Muscle layer of colon (tissue), 2 donors: ENCODE results near the gene LRP6.

Source experiments
- H3K27ac ChIP-seq: one replicate; pipeline ENCODE4 v1.7.0; 2013; ENCODE audit warnings: low read depth, mild to moderate bottlenecking, low read length, moderate library complexity
- H3K27me3 ChIP-seq, 2 donors: one replicate each; pipeline ENCODE4 v1.7.0; 2013; ENCODE audit warnings: low read length in 2 of 2, mild to moderate bottlenecking in 2 of 2; ENCODE audit not compliant: insufficient read depth in 2 of 2, control insufficient read depth in 1 of 2
- H3K36me3 ChIP-seq: one replicate; pipeline ENCODE4 v1.7.0; 2013; ENCODE audit warnings: mild to moderate bottlenecking, low read length; ENCODE audit not compliant: insufficient read depth
- H3K4me1 ChIP-seq: one replicate; pipeline ENCODE4 v1.7.0; 2013; ENCODE audit warnings: mild to moderate bottlenecking, low read length; ENCODE audit not compliant: insufficient read depth
- H3K4me3 ChIP-seq, 2 donors: one replicate each; pipeline ENCODE4 v1.7.0; 2013; ENCODE audit warnings: low read length in 2 of 2, low read depth in 1 of 2, mild to moderate bottlenecking in 1 of 2, moderate library complexity in 1 of 2
- H3K9ac ChIP-seq: one replicate; pipeline ENCODE4 v1.7.0; 2013; ENCODE audit warnings: low read length
- H3K9me3 ChIP-seq: one replicate; pipeline ENCODE4 v1.7.0; 2013; ENCODE audit warnings: mild to moderate bottlenecking, low read length
- donor health status: abdominal sarcoma.
- donor health status: Adenocarcinoma of cecum.

Gene LRP6

DNA sequence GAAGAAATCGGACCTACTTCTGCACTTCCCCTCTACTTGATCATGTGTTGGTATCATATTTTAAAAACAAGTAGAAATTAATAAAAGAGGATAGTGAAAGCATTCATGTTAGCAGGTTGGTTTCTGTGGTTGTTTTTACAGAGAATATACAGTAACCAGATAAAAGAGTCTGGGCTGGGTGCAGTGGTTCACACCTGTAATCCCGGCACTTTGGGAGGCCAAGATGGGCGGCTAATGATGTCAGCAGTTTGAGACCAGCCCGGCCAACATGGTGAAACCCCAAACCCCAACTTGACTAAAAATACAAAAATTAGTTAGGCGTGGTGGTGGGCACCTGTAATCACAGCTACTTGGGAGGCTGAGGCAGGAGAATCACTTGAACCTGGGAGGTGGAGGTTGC is 55.9 kb downstream of the LRP6 start:
- Histone ChIP-seq H3K36me3 (no peaks in the 10 kb centered on the region), H3K9ac (no peak overlapping the region), H3K4me1 (peaks cover 4% of the 10 kb centered on the region), H3K4me3 (no peak overlapping the region), H3K9me3 (no peaks in the 10 kb centered on the region), H3K27ac (no peak overlapping the region), H3K27me3 (no peaks in the 10 kb centered on the region)

DNA sequence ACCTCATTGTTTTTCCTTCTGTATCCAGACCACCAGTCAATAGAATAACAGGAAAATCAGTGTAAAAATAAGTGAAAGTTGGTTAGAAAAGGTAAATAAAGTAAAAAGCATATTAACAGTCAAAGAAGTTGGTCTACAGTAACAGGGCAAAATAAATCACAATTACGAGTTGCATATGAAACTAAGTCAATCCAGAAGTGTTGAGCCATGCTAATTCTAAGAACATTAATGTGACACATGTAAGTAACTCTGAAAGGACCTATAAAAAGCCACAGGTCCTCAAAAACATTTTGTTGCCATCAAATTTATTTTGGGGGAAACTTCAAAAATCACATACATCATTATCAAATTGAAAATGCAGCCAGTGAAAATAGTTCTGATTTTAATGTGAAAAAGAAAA is 56.4 kb downstream of the LRP6 start:
- Histone ChIP-seq H3K9me3 (no peaks in the 10 kb centered on the region), H3K9ac (no peak overlapping the region), H3K27me3 (no peaks in the 10 kb centered on the region), H3K27ac (no peak overlapping the region), H3K36me3 (no peaks in the 10 kb centered on the region), H3K4me1 (peaks cover 4% of the 10 kb centered on the region), H3K4me3 (no peak overlapping the region)

DNA sequence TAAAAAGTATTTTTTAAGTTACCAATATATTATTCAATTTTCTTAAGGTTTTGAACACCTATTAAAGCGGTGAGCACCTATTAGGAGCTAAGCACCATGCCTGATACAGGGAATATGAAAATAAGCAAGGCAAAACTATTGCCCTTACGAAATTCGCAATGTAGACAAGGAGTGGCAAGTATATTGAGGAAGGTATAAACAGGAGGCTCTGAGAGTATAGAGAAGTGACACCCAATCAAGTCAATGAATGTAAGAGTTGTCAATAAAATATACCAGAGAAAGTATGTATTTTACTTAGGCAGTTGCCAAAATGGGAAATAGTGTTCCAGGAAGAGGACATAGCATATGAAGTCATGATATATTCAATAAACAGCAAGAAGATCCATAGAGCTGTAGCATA is 57.2 kb downstream of the LRP6 start:
- H3K27me3 ChIP-seq = no peaks in the 10 kb centered on the region
- no peaks in the 10 kb centered on the region for H3K9me3 ChIP-seq
- H3K4me3 ChIP-seq = no peak overlapping the region
- no peaks in the 10 kb centered on the region for H3K36me3 ChIP-seq
- no peak overlapping the region for H3K9ac ChIP-seq
- H3K27ac ChIP-seq = no peak overlapping the region
- peaks cover 4% of the 10 kb centered on the region for H3K4me1 ChIP-seq

GRCh38 chr12:12209043-12209442 is 57.8 kb downstream of the LRP6 start:
- Histone ChIP-seq H3K9me3 (no peaks in the 10 kb centered on the region), H3K27ac (no peak overlapping the region), H3K9ac (no peak overlapping the region), H3K4me3 (no peak overlapping the region), H3K36me3 (no peaks in the 10 kb centered on the region), H3K27me3 (no peaks in the 10 kb centered on the region), H3K4me1 (no peaks in the 10 kb centered on the region)

DNA sequence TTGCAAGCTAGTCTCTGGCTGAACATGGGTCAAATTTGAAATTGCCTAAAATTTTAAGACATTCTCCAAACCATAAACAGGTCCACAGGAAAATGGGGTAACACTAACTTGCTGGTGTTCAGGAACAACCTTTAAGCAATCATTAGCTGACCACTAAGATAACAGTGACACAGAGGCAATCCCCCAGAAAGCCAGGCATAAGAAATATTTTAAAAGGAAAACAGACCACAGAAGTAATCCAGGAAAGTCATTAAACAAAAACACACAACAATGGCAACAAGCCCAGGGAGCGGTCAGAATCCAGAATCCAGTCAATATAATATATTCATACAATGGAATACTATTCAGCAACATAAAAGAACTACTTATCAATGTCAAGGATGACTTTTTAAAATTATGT is 59.1 kb downstream of the LRP6 start:
- no peaks in the 10 kb centered on the region for H3K36me3 ChIP-seq

DNA sequence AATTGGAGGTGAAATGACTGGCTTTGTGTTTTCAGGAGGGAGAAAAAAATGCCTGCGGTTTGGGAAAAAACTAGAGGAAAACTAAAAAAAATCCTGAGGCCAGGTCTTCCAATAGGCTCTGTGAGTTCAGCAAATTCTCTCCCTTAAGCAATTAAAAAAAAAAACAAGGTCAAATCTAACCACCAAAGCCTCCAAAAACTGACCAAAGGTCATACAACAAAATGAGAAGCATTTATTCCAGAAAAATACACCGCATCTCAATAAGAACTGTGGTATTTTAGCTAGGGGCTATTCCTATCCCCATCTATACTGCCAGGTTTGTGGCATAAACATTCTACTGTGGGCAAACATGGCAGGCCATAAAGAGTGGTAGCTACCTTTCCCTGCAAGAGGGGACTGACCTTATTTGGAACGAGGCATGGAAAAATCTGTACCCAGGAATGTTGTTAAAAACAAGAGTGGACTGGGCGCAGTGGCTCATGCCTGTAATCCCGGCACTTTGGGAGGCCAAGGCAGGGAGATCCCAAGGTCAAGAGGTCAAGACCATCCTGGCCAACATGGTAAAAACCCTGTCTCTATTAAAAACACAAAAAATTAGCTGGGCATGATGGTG is 60.0 kb downstream of the LRP6 start:
- no peaks in the 10 kb centered on the region for H3K9me3 ChIP-seq
- H3K36me3 ChIP-seq = no peaks in the 10 kb centered on the region
- no peak overlapping the region for H3K4me3 ChIP-seq
- no peak overlapping the region for H3K9ac ChIP-seq
- no peaks in the 10 kb centered on the region for H3K27me3 ChIP-seq
- H3K4me1 ChIP-seq = no peaks in the 10 kb centered on the region
- no peak overlapping the region for H3K27ac ChIP-seq

More for the DNA sequence above, 59.1 kb downstream of the LRP6 start:
- no peak overlapping the region for H3K27ac ChIP-seq
- no peaks in the 10 kb centered on the region for H3K4me1 ChIP-seq
- no peaks in the 10 kb centered on the region for H3K9me3 ChIP-seq
- no peaks in the 10 kb centered on the region for H3K27me3 ChIP-seq
- no peak overlapping the region for H3K9ac ChIP-seq
- H3K4me3 ChIP-seq = no peak overlapping the region

DNA sequence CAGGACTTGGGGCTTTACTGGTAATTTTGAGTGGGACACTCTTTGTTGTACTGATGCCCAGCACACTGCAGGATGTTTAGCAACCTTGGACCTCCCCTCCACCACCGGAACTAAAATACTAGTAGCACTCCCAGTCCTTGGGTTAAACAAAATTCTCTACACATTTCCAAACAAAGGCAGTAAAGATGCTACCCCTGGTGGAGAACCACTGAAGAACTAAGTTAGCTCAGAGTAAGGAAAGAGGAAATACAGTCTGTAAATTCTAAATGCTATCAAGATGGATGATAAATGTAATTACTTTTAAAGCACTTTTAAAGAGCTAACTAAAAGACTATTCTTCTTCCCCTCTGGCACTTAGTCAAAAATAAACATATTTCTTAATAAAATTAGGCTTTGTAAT is 64.1 kb downstream of the LRP6 start:
- no peaks in the 10 kb centered on the region for H3K27me3 ChIP-seq
- no peaks in the 10 kb centered on the region for H3K36me3 ChIP-seq
- no peak overlapping the region for H3K27ac ChIP-seq
- no peaks in the 10 kb centered on the region for H3K9me3 ChIP-seq
- H3K4me1 ChIP-seq = no peaks in the 10 kb centered on the region
- H3K4me3 ChIP-seq = no peak overlapping the region
- no peak overlapping the region for H3K9ac ChIP-seq

DNA sequence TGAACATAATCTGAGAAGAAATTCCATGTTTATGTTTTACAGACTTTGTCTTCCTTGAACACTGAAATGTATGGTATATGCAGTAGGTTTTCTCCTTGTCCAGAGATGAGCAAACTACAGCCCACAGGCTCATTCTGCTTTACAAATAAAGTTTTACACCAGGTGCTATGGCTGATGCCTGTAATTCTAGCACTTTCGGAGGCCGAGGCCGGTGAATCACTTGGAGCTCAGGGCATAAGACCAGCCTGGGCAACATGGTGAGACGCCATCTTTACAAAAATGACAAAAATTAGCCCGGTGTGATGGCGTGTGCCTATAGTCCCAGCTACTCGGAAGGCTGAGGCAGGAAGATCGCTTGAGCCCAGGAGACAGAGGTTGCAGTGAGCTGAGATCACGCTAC is 64.7 kb downstream of the LRP6 start:
- Histone ChIP-seq H3K4me1 (no peaks in the 10 kb centered on the region), H3K27ac (no peak overlapping the region), H3K4me3 (no peak overlapping the region), H3K9me3 (no peaks in the 10 kb centered on the region), H3K27me3 (no peaks in the 10 kb centered on the region), H3K9ac (no peak overlapping the region), H3K36me3 (no peaks in the 10 kb centered on the region)

GRCh38 chr12:12201274-12201758 is 65.5 kb downstream of the LRP6 start:
- H3K9ac ChIP-seq = no peak overlapping the region

GRCh38 chr12:12200363-12200762 is 66.5 kb downstream of the LRP6 start:
- H3K36me3 ChIP-seq = no peaks in the 10 kb centered on the region
- H3K9ac ChIP-seq = no peak overlapping the region
- no peak overlapping the region for H3K4me3 ChIP-seq
- H3K4me1 ChIP-seq = no peaks in the 10 kb centered on the region
- H3K27me3 ChIP-seq = no peaks in the 10 kb centered on the region
- H3K27ac ChIP-seq = no peak overlapping the region
- no peaks in the 10 kb centered on the region for H3K9me3 ChIP-seq

More at GRCh38 chr12:12201274-12201758, 65.5 kb downstream of the LRP6 start:
- Histone ChIP-seq H3K27me3 (no peaks in the 10 kb centered on the region), H3K4me3 (no peak overlapping the region), H3K36me3 (no peaks in the 10 kb centered on the region), H3K27ac (no peak overlapping the region), H3K4me1 (no peaks in the 10 kb centered on the region), H3K9me3 (no peaks in the 10 kb centered on the region)

DNA sequence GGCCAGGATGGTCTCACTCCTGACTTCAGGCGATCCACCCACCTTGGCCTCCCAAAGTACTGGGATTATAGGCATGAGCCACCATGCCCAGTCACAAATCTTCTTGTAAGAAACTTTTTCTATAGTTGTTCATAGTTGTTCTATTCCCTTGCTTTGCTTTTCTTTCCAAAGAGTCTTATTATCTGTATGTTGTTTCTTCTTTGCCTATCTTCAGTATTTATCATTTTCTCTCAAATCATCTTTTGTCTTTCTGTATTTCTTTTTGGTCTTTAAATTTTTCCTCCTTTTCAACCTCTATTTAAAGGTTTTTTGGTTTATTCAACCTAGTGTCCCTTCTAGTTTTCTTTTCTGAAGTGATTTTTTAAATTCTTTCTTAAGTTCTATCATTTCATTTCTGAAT is 68.7 kb downstream of the LRP6 start:
- Histone ChIP-seq H3K27ac (no peak overlapping the region), H3K27me3 (no peaks in the 10 kb centered on the region), H3K36me3 (no peaks in the 10 kb centered on the region), H3K4me1 (no peaks in the 10 kb centered on the region), H3K9ac (no peak overlapping the region), H3K4me3 (no peak overlapping the region), H3K9me3 (no peaks in the 10 kb centered on the region)

DNA sequence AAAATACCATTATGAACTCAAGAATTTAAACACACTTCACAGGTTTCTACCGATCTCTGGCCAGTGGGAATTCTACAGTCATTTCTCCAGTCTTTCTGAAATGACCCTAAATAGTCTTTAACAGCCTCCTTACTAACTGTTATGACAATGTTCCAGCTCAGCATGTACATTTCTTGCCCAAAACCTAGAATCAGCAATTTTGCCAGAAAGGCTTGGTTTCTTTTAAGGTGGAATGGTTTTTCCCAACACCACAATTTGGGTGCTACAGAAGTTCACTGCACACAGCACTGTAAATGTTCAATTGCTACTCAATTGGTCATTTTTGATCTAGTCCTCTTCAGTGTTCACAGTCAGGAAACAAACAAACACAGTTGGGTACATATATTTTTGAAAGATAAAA is 69.7 kb downstream of the LRP6 start:
- no peaks in the 10 kb centered on the region for H3K4me1 ChIP-seq
- H3K27me3 ChIP-seq = no peaks in the 10 kb centered on the region
- no peak overlapping the region for H3K4me3 ChIP-seq
- H3K9me3 ChIP-seq = no peaks in the 10 kb centered on the region
- H3K36me3 ChIP-seq = no peaks in the 10 kb centered on the region
- H3K27ac ChIP-seq = no peak overlapping the region
- no peak overlapping the region for H3K9ac ChIP-seq
